Activated T-helper 2 cell treated with anti-CD3 and anti-CD28 coated beads, Interferon-gamma antibody, Interleukin-2, Interleukin-4, amounts not matched to agents 10 μg/mL and 5 μg/mL and 100 μg/mL, durations not matched to agents 14 hours and 24 hours and 36 hours (primary cell): Measurements from ENCODE around the gene ELF5. TPM values are rescaled to one million over a fixed set of nuclear protein-coding genes. Genes with fewer than 3 reads are reported as not detected.

Experiments
- DNase-seq: peaks from one replicate; pipeline ENCODE4 v3.0.0; 2021; ENCODE audit warnings: low spot score
- H3K27ac Mint-ChIP-seq: one replicate; pipeline ENCODE4 v1.8.0; 2021; ENCODE audit warnings: mixed read lengths
- H3K27me3 Mint-ChIP-seq: one replicate; pipeline ENCODE4 v1.8.0; 2021; ENCODE audit warnings: low read depth, mixed read lengths
- H3K36me3 Mint-ChIP-seq: one replicate; pipeline ENCODE4 v1.8.0; 2021; ENCODE audit warnings: low read depth, mixed read lengths
- H3K4me1 Mint-ChIP-seq: one replicate; pipeline ENCODE4 v1.8.0; 2021; ENCODE audit warnings: low read depth, mixed read lengths
- H3K4me3 Mint-ChIP-seq: one replicate; pipeline ENCODE4 v1.8.0; 2021; ENCODE audit warnings: low read depth, mild to moderate bottlenecking, moderate library complexity, mixed read lengths
- H3K9me3 Mint-ChIP-seq: one replicate; pipeline ENCODE4 v1.8.0; 2021; ENCODE audit warnings: mixed read lengths
- intact Hi-C: fragments of 100-400 bp; cut with micrococcal nuclease; formaldehyde crosslinking; loops from one replicate; pipeline ENCODE4 v1.15.1; 2023
- total RNA-seq: library from RNA; stranded (reverse); gene quantifications from 2 replicates; pipeline ENCODE4 v1.2.3, GENCODE V29; 2022

ELF5 gene
- not detected in 2 replicates for total RNA-seq

- Mint-ChIP-seq H3K4me3 (no peak within 1 kb of the TSS), H3K27ac (no peak within 1 kb of the TSS), H3K4me1 (no peaks in the 10 kb centered on the region), H3K9me3 (no peaks in the 10 kb centered on the region), H3K27me3 (peaks cover 9% of the 10 kb centered on the region), H3K36me3 (no peaks in the 10 kb centered on the region)
- DNase-seq: no peak
- intact Hi-C loops: loop anchor here (5.0 kb wide), 1 partner anchor 378 kb away; no protein-coding TSS in a partner anchor
Measured at GRCh38 chr11:34513682-34514449, at the start of gene ELF5. TSS of gene ELF5 (minus strand) at chr11:34513794. CDS start at chr11:34505749, 8,045 bp downstream.

DNA sequence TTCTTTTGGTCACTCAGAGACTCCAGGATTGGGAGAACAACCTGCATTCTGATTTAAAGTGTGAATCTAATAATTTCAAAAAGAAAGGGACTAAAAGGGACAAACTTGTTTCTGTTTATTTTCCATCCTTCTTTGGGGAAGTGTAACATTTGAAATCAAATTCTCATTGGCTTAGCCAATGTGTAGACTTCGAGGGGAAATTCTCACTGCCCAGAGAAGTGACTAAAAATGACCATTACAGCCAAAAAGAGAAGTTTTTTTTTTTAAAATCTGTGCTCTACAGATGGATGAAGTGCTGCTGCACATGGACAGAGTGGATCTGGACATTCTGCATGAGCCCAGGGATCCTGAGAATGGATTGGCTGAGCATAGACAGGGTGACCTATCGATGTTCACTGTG is 49.4 kb upstream of the ELF5 start:
- Mint-ChIP-seq H3K27ac (no peak overlapping the region), H3K36me3 (no peaks in the 10 kb centered on the region), H3K4me3 (no peak overlapping the region), H3K4me1 (no peaks in the 10 kb centered on the region), H3K27me3 (peaks cover 31% of the 10 kb centered on the region), H3K9me3 (no peaks in the 10 kb centered on the region)
- DNase-seq: no peak
- intact Hi-C loops: no loop called here

GRCh38 chr11:34560511-34560910 is 46.9 kb upstream of the ELF5 start:
- Mint-ChIP-seq H3K4me1 (no peaks in the 10 kb centered on the region), H3K27me3 (peaks cover 36% of the 10 kb centered on the region)
- intact Hi-C loops: no loop called here

DNA sequence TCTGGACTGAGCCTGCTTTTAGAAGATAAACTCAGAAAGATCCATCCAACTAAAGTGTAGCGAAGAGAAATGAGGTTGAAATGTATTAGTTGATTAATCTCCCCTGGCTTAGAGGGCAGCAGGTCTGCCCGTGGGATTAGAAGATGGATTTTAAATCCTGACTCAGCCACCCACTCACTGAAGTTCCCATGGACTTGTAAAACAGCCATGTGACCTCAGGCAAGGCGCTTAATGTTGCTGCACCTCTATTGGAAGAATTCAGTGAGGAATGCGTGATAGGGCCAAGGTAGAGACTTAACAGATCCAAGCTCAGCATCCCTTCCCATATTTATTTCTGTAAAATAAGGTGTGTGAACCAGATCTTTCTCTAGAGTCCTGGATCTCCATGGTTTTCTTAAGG is 45.1 kb upstream of the ELF5 start:
- Mint-ChIP-seq H3K9me3 (no peaks in the 10 kb centered on the region), H3K36me3 (no peaks in the 10 kb centered on the region), H3K4me3 (no peak overlapping the region), H3K27me3 (peaks cover 30% of the 10 kb centered on the region), H3K27ac (no peak overlapping the region), H3K4me1 (no peaks in the 10 kb centered on the region)
- intact Hi-C loops: no loop called here
- DNase-seq: no peak

More at GRCh38 chr11:34560511-34560910, 46.9 kb upstream of the ELF5 start:
- H3K9me3 Mint-ChIP-seq: no peaks in the 10 kb centered on the region
- no peak overlapping the region for H3K4me3 Mint-ChIP-seq
- no peaks in the 10 kb centered on the region for H3K36me3 Mint-ChIP-seq
- DNase-seq: no peak
- no peak overlapping the region for H3K27ac Mint-ChIP-seq

GRCh38 chr11:34558211-34558610 is 44.6 kb upstream of the ELF5 start:
- Mint-ChIP-seq H3K4me3 (no peak overlapping the region), H3K27ac (no peak overlapping the region), H3K4me1 (no peaks in the 10 kb centered on the region), H3K9me3 (no peaks in the 10 kb centered on the region), H3K27me3 (peaks cover 30% of the 10 kb centered on the region), H3K36me3 (no peaks in the 10 kb centered on the region)
- DNase-seq: no peak
- intact Hi-C loops: no loop called here

DNA sequence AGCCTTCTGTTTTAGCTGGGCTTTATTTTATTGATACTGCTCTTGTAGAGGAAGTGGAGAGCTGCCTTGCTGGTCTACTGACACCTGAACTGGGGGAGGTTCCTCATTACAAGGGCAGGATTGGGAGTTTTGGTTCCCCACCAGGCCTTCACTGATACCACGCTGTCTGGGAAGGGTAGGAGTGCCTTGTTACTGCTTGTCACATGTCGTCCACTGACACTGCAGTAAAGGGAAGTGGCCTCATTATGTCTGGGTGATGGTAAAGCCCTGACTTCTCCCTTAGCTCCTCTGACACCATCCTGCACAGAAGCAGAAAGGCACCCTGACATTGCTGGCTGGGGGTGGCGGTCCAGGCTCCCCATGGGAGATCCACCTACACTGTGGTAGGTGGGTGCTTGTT is 38.7 kb upstream of the ELF5 start:
- no peak overlapping the region for H3K4me3 Mint-ChIP-seq
- H3K36me3 Mint-ChIP-seq: no peaks in the 10 kb centered on the region
- no peak for DNase-seq
- no peaks in the 10 kb centered on the region for H3K9me3 Mint-ChIP-seq
- H3K27me3 Mint-ChIP-seq: peaks cover 18% of the 10 kb centered on the region
- no peaks in the 10 kb centered on the region for H3K4me1 Mint-ChIP-seq
- intact Hi-C loops: no loop called here
- no peak overlapping the region for H3K27ac Mint-ChIP-seq

DNA sequence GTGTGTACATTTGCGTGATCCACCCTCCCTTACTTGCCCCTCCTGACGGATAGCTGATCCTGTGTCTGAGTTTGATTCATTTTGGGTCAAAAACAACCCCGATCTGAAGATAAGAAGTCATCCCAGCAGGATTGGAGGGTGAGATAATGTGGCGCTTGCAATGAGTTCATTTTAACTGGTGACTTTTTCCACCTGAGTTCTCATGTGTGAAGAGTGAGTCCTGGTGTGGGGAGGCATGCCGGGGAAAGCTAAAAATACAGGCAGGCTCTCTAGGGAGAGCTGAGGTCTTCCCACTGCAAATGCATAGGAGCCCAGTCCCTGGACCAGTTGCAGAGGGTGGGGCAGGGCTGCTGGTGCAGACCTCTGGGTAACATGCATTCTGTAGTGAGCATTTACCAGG is 35.7 kb upstream of the ELF5 start:
- no peak for DNase-seq
- Mint-ChIP-seq H3K36me3 (no peaks in the 10 kb centered on the region), H3K4me3 (no peak overlapping the region), H3K27me3 (peaks cover 16% of the 10 kb centered on the region), H3K9me3 (no peaks in the 10 kb centered on the region), H3K4me1 (no peaks in the 10 kb centered on the region), H3K27ac (no peak overlapping the region)
- intact Hi-C loops: no loop called here

- Mint-ChIP-seq H3K9me3 (no peaks in the 10 kb centered on the region), H3K27me3 (peaks cover 21% of the 10 kb centered on the region)
- intact Hi-C loops: no loop called here
Measured at GRCh38 chr11:34548278-34548677, 34.7 kb upstream of the ELF5 start.

DNA sequence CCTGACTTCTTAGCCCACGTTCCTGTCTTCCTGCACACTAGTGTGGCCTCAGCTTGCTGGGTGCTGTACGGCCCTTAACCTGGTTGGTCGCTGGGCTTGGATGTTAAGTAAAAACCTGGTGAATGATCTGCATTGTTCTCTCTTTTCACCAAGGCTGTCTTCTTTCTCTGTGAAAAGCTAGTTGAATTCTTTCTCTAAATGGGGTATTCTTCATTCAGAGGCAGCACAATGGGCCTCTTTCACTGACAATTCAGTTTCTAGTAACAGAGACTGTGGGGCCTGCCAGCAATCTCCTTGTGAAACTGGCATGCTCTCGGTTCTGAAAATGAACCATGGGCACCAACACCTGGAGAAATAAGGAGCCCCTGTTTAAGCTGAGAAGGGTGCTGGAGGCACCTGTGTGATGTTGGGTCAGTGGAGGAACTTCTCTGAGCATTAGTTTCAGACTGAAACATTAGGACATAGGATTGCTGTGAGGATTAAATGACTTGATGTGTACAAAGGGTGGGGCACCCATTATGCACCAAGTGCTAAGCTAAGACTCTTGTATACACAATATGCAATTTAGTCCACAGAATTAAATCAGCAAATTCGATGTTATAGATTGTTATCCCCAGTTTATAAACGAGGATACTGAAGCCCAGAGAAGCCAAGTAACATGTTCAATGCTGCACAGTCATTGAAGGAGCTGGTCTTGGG is 33.1 kb upstream of the ELF5 start:
- intact Hi-C loops: no loop called here
- no peaks in the 10 kb centered on the region for H3K36me3 Mint-ChIP-seq
- H3K9me3 Mint-ChIP-seq: no peaks in the 10 kb centered on the region
- H3K27ac Mint-ChIP-seq: no peak overlapping the region
- DNase-seq: no peak
- peaks cover 28% of the 10 kb centered on the region for H3K27me3 Mint-ChIP-seq
- no peaks in the 10 kb centered on the region for H3K4me1 Mint-ChIP-seq
- H3K4me3 Mint-ChIP-seq: no peak overlapping the region

More at GRCh38 chr11:34548278-34548677, 34.7 kb upstream of the ELF5 start:
- no peak overlapping the region for H3K4me3 Mint-ChIP-seq
- DNase-seq: no peak
- H3K4me1 Mint-ChIP-seq: no peaks in the 10 kb centered on the region
- H3K27ac Mint-ChIP-seq: no peak overlapping the region
- no peaks in the 10 kb centered on the region for H3K36me3 Mint-ChIP-seq

GRCh38 chr11:34542089-34542488 is 28.5 kb upstream of the ELF5 start:
- no peaks in the 10 kb centered on the region for H3K9me3 Mint-ChIP-seq
- intact Hi-C loops: no loop called here
- no peak overlapping the region for H3K27ac Mint-ChIP-seq
- H3K36me3 Mint-ChIP-seq: no peaks in the 10 kb centered on the region
- H3K4me3 Mint-ChIP-seq: no peak overlapping the region
- peaks cover 43% of the 10 kb centered on the region for H3K27me3 Mint-ChIP-seq
- H3K4me1 Mint-ChIP-seq: no peaks in the 10 kb centered on the region
- DNase-seq: no peak

GRCh38 chr11:34540870-34541269 is 27.3 kb upstream of the ELF5 start:
- Mint-ChIP-seq H3K9me3 (no peaks in the 10 kb centered on the region), H3K27me3 (peaks cover 43% of the 10 kb centered on the region), H3K27ac (no peak overlapping the region), H3K4me1 (no peaks in the 10 kb centered on the region), H3K4me3 (no peak overlapping the region), H3K36me3 (no peaks in the 10 kb centered on the region)
- DNase-seq: no peak
- intact Hi-C loops: no loop called here

DNA sequence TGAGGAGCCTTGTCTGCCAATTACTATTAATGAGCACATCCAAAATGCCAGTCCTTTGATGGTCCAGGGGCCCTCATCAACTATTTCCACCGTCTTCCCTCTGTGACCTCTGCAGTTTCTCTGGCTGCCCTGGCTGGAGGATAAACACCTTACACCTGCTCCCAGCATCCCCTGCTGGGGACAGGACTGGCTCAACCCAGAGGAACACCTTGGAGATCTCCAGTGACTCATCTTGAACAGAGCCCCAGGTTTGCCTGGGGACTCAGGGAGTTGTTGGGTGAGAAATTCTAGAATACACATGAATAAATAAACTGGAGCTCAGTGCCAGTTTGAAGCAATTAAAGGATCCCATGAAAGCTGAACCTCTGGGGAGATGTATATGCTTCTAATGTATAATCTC is 24.0 kb upstream of the ELF5 start:
- no peaks in the 10 kb centered on the region for H3K36me3 Mint-ChIP-seq
- intact Hi-C loops: no loop called here
- peaks cover 3% of the 10 kb centered on the region for H3K9me3 Mint-ChIP-seq
- H3K27me3 Mint-ChIP-seq: peaks cover 27% of the 10 kb centered on the region
- H3K4me3 Mint-ChIP-seq: no peak overlapping the region
- H3K4me1 Mint-ChIP-seq: no peaks in the 10 kb centered on the region
- no peak for DNase-seq
- no peak overlapping the region for H3K27ac Mint-ChIP-seq

DNA sequence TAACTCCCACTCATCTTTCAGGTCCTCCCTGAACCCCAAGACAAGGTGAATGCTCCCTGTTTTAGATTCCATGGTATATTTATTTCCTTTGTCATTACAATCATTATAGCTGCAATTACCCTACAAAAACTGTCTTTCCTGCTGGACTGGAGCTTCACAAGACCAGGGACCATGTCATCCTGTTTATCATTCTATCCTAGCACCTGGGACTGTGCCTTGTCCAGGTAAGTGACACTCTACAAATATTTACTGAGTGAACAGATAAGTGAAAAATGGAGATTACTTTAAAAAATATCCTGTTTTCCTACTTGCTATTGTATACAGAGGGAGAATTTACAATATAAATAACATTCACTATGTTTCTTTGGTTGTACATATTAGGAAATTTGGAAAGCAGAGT is 22.5 kb upstream of the ELF5 start:
- intact Hi-C loops: no loop called here
- no peaks in the 10 kb centered on the region for H3K4me1 Mint-ChIP-seq
- no peak for DNase-seq
- H3K27ac Mint-ChIP-seq: no peak overlapping the region
- peaks cover 14% of the 10 kb centered on the region for H3K27me3 Mint-ChIP-seq
- H3K9me3 Mint-ChIP-seq: peaks cover 3% of the 10 kb centered on the region
- no peaks in the 10 kb centered on the region for H3K36me3 Mint-ChIP-seq
- no peak overlapping the region for H3K4me3 Mint-ChIP-seq
